NCI-H510A (cell line): ENCODE results near the gene TRIM69.
"Not testable (repeated sequence)": the region's sequence is repeated elsewhere in the genome, so short reads cannot be mapped to it uniquely, and the experiment has no call there.

Source experiments
- DNase-seq: peaks from one replicate; lab custom pipeline; 2025; lab: John Stamatoyannopoulos, UW

Gene TRIM69

DNA sequence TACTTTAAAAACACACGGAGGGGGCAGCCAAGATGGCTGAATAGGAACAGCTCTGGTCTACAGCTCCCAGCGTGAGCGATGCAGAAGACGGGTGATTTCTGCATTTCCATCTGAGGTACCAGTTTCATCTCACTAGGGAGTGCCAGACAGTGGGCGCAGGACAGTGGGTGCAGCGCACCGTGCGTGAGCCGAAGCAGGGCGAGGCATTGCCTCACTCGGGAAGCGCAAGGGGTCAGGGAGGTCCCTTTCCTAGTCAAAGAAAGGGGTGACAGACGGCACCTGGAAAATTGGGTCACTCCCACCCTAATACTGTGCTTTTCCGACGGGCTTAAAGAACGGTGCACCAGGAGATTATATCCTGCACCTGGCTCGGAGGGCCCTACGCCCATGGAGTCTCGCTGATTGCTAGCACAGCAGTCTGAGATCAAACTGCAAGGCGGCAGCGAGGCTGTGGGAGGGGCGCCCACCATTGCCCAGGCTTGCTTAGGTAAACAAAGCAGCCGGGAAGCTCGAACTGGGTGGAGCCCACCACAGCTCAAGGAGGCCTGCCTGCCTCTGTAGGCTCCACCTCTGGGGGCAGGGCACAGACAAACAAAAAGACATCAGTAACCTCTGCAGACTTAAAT, 3.0 kb downstream of the TRIM69 start:
- DNase-seq, result not testable (repeated sequence)

GRCh38 chr15:44743454-44743853, 7.1 kb downstream of the TRIM69 start:
- DNase-seq, result not testable (repeated sequence)

- no peak for DNase-seq
Measured at GRCh38 chr15:44753345-44753744, 17.0 kb downstream of the TRIM69 start.

DNA sequence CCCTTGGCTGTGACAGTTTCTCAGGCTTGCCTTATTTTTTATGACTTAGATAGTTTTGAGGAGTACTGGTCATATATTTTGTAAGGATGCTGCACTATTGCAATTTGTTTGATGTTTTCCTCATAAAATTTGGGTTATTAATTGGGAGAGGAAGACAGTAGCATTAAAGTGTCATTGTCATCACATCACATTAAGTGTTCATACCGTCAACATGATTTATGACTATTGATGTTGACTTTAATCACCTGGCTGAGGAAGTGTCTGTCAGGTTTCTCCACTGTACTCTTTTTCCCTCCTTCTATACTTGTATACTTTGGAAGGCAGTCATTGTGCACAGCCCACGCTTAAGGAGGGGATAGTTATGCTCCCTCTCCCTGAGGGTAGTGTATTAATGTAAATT, 26.9 kb downstream of the TRIM69 start:
- no peak for DNase-seq

DNA sequence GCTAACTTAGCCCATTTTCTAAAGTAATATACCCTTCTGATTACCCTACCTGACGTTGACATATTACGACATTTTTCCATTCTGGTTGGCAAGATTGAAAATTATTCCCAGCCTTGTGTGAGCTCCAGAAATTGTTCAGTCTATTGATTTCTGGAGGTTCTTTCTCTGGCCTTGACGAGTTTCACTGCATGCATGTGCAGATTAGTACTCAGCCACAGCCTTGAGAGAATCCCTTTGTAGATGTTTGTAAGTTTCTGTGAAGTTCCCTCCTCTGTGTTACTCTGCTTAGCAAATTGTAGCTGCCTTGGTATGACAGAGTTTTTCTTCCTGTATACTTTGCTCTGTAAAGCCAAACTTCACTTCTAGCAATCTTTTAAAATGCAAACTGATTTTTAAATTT, 27.5 kb downstream of the TRIM69 start:
- DNase-seq, result no peak

GRCh38 chr15:44765036-44765435, 28.7 kb downstream of the TRIM69 start:
- DNase-seq, result no peak

DNA sequence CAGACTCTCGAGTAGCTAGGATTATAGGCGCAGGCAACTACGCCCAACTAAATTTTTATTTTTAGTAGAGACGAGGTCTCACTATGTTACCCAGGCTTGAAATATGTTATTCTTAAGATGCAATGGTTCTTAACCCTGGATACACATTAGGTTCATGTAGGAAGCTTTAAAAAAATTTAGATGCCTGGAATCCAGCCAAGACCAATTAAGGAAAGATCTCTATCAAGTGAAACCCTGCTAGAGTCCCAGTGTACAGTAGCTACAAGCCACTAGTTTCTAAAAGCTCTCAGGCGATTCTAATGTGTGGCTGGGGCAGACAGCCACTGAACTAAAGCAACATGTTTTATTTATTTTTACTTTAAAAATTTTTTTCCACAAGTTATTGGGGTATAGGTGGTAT, 33.2 kb downstream of the TRIM69 start:
- DNase-seq, result no peak

- DNase-seq, result not testable (repeated sequence)
Measured at GRCh38 chr15:44770715-44771114, 34.4 kb downstream of the TRIM69 start.

DNA sequence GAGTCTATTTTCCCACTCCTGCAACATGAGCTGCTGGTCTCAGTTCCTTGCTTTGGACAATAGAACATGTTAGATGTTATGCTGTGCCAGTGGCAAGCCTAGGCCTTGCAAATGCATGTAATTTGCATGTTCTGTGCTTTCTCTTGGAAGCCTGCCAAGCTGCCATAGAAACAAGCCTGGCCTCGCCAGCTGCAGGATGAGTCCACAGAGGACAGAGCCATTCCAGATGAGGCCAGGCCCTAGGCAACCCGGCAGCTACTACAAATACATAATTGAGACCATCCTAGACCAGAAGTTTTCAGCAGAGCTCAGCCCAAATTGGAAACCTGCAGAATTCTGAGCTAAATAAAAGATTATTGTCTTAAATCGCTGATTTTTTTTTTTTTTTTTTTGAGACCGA, 39.6 kb downstream of the TRIM69 start:
- peak; percentile 55 for DNase-seq

DNA sequence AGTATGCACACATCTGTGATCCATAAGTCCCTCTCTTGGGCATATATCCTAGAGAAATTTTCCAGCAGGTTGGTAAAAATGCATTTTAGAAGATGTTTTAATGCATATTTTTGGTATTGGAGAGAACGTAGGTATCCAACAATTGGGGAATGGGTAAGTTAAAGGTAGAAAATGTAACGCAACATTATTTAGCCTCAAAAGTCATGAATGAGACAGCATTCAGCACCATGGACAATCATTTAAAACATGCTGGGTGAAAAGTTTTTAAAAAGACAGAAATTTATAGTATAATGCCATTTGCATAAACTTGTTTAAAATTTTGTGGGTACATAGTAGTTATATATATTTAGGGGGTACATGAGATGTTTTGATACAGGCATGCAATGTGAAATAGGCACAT, 43.4 kb downstream of the TRIM69 start:
- no peak for DNase-seq

GRCh38 chr15:44780608-44781007, 44.3 kb downstream of the TRIM69 start:
- DNase-seq, result no peak

- DNase-seq, result no peak
Measured at GRCh38 chr15:44781128-44781810, 44.9 kb downstream of the TRIM69 start.

- DNase-seq, result no peak
Measured at GRCh38 chr15:44782516-44782915, 46.2 kb downstream of the TRIM69 start.

DNA sequence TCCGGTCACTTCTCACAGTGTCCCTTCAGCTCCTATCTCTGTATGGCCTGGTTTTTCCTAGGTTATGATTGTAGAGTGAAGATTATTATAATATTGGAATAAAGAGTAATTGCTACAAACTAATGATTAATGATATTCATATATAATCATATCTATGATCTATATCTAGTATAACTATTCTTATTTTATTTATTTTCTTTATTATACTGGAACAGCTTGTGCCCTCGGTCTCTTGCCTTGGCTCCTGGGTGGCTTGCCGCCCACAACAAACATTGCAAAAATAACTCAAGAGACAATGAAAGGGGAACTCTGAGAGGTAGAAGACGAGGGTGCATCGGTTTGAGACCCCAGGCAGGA, 48.6 kb downstream of the TRIM69 start:
- not testable (repeated sequence) for DNase-seq

DNA sequence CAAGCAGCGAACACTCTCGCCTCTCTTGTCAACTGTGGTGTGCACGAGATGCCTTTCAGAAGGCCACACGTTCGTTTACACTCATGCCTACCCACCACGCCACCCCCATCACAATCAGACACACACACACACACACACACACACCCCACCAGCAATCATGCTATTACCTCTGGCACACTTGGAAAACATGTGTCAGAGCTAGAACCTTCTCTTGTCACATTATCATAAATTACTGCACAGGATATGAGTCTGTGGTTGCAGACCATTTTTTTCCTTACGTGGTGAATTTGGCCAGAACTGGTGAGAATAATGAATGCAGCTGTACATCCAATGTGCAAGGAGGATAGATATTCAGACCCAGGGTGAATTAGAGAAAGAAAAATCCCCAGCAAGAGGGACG, 52.4 kb downstream of the TRIM69 start:
- DNase-seq, result no peak

DNA sequence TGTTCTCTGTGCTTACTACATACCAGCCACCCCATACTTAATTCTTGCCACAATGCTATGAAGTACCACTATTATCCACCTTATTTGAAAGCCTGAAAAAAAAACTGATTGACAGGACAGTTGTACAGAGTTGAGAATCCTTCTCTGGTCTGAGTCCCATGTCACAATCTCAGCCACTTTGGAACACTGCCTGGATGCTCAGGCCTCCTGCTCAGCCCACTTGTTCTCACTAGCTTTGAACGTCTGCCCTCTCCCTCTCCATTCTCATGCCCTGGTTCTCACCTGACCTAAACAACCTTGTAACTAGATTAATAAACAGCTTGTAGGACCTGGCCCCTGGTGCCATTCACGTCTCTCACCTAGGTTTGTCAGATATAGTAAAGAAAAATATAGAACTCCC, 53.9 kb downstream of the TRIM69 start:
- no peak for DNase-seq

DNA sequence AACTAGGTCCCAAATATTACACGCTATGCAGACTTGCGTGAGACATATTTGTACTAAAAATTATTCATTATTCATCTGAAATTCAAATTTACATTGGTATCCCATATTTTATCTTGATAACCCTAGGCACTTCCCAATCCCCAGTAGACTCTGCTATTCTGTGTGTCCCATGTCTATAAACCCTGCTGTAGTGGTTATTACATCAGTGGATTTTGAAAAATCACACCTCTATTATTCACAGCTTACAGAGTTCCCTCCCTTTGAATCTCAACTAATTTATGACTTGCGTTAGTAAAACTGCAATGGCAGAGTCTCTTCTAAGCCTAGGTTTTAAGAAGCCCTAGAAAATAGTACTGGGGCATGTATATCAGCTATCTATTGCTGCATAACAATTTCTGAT, 54.3 kb downstream of the TRIM69 start:
- DNase-seq, result no peak

DNA sequence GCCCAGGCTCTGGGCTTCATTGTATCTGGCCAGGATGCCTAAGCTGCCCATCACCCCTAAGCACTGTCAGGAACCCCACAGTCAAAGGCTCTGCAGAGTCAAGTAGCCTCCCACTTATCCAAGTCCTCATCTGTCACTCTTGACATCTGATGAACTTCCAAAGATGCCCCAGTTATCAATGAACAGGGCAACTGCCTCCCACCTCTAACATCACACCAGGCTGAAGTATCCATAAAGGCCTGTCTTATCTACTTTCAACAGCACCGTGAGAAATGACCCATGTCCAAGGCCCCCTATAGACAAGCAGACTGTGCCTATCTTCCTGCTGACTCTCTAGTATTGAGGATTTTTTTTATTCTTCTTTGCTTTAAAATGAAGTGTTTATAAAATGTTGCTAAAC, 56.4 kb downstream of the TRIM69 start:
- no peak for DNase-seq

DNA sequence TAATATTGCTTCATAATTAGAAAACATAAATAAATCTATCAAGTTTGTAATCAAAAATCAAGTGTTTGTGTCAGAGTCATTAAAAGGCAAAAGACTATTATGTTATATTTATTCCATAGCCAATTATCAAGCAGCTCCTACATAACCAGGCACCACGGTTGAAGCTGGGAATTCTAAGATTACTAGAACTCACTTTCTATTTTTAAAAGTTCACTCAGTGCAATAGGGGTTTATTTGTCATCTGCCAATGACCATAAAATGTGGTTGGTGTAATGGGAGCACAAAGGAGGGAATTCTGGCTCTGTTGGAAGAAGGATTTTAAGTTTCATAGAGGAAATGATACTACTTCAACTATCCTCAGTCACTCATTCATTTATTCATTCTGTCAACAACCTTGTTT, 57.7 kb downstream of the TRIM69 start:
- DNase-seq, result no peak

GRCh38 chr15:44796508-44796907, 60.2 kb downstream of the TRIM69 start:
- no peak for DNase-seq

- no peak for DNase-seq
Measured at GRCh38 chr15:44798826-44799225, 62.5 kb downstream of the TRIM69 start.

GRCh38 chr15:44801364-44801763, 65.0 kb downstream of the TRIM69 start:
- no peak for DNase-seq

GRCh38 chr15:44801797-44802196, 65.5 kb downstream of the TRIM69 start:
- DNase-seq, result no peak

- no peak for DNase-seq
Measured at GRCh38 chr15:44802336-44802735, 66.0 kb downstream of the TRIM69 start.
